NCI-H524 treated with DMSO at 0.1 percent for 48 hours (cell line): ENCODE results near the gene CCDC150.
"Not testable (repeated sequence)": the region's sequence is repeated elsewhere in the genome, so short reads cannot be mapped to it uniquely, and the experiment has no call there.

Source experiments
- DNase-seq: peaks from one replicate; lab custom pipeline; 2025; lab: John Stamatoyannopoulos, UW

Gene CCDC150

GRCh38 chr2:196639180-196640030, at the start of gene CCDC150:
Gene CCDC150, plus strand, starts transcription at chr2:196639715. Its CDS starts 52 bp downstream, at chr2:196639767.
- DNase-seq = peak; percentile 77

- no peak for DNase-seq
Measured at GRCh38 chr2:196590286-196590685, 49.2 kb upstream of the CCDC150 start.

GRCh38 chr2:196591004-196591403, 48.5 kb upstream of the CCDC150 start:
- DNase-seq = no peak

- DNase-seq = peak; percentile 82
Measured at GRCh38 chr2:196591621-196592022, 47.9 kb upstream of the CCDC150 start.

GRCh38 chr2:196592331-196592910, 47.1 kb upstream of the CCDC150 start:
- no peak for DNase-seq

- DNase-seq = no peak
Measured at GRCh38 chr2:196592911-196593881, 46.3 kb upstream of the CCDC150 start, which contains the start of gene HECW2. Gene HECW2, minus strand, starts transcription at chr2:196593554.

- DNase-seq = no peak
Measured at GRCh38 chr2:196594158-196594557, 45.4 kb upstream of the CCDC150 start.

- no peak for DNase-seq
Measured at GRCh38 chr2:196597531-196597930, 42.0 kb upstream of the CCDC150 start.

- no peak for DNase-seq
Measured at GRCh38 chr2:196598412-196598811, 41.1 kb upstream of the CCDC150 start.

GRCh38 chr2:196598846-196599245, 40.7 kb upstream of the CCDC150 start:
- DNase-seq = no peak

GRCh38 chr2:196601430-196602306, 37.8 kb upstream of the CCDC150 start:
- DNase-seq = peak; percentile 59

- DNase-seq = no peak
Measured at GRCh38 chr2:196604196-196604595, 35.3 kb upstream of the CCDC150 start.

- no peak for DNase-seq
Measured at GRCh38 chr2:196606516-196606915, 33.0 kb upstream of the CCDC150 start.

- no peak for DNase-seq
Measured at GRCh38 chr2:196607073-196607472, 32.4 kb upstream of the CCDC150 start.

GRCh38 chr2:196607896-196608295, 31.6 kb upstream of the CCDC150 start:
- DNase-seq = not testable (repeated sequence)

GRCh38 chr2:196609806-196610205, 29.7 kb upstream of the CCDC150 start:
- DNase-seq = no peak

GRCh38 chr2:196610796-196611195, 28.7 kb upstream of the CCDC150 start:
- DNase-seq = no peak

- no peak for DNase-seq
Measured at GRCh38 chr2:196613302-196613701, 26.2 kb upstream of the CCDC150 start.

- no peak for DNase-seq
Measured at GRCh38 chr2:196617430-196617829, 22.1 kb upstream of the CCDC150 start.

- no peak for DNase-seq
Measured at GRCh38 chr2:196618661-196619060, 20.9 kb upstream of the CCDC150 start.

- no peak for DNase-seq
Measured at GRCh38 chr2:196630531-196630930, 9.0 kb upstream of the CCDC150 start.
